ENCODE measurements around the gene PCCA. TPM values are rescaled to one million over a fixed set of nuclear protein-coding genes. Genes with fewer than 3 reads are reported as not detected.

The PCCA gene
- total RNA-seq, 4 donors from 2014 or later = 33.8 to 40.3 (median 39.0) TPM

GRCh38 chr13:100537951-100538462 is 449.1 kb downstream of the PCCA start:
- intact Hi-C loops (cut with DNase I) = no loop called here
- Histone ChIP-seq H3K4me1 (no peaks in the 10 kb centered on the region), H3K27me3 (no peaks in the 10 kb centered on the region), H3K36me3 (peaks cover 0 to 7% (median 3%) of the 10 kb centered on the region in 4 donors), H3K27ac (replicated peaks in 1 of 4) (no peak overlapping the region), H3K9me3 (no peaks in the 10 kb centered on the region), H3K4me3 (no peak overlapping the region)
- TF ChIP-seq POLR2A (IDR thresholded peaks at IDR 0.05; ENCODE audit: low read depth) = no peak
- WGBS = 92% methylated on average over 5 of the region's 5 CpGs
- DNase-seq (ENCODE audit: extremely low spot score) = no peak

- Histone ChIP-seq H3K27ac (replicated peaks in 1 of 4) (no peak overlapping the region), H3K9me3 (no peaks in the 10 kb centered on the region), H3K36me3 (peaks cover 0 to 7% (median 3%) of the 10 kb centered on the region in 4 donors), H3K27me3 (no peaks in the 10 kb centered on the region), H3K4me1 (no peaks in the 10 kb centered on the region), H3K4me3 (no peak overlapping the region)
- 65% methylated on average over 3 of the region's 3 CpGs for WGBS
- intact Hi-C loops (cut with DNase I) = no loop called here
- no peak for DNase-seq (ENCODE audit: extremely low spot score)
- TF ChIP-seq POLR2A (IDR thresholded peaks at IDR 0.05; ENCODE audit: low read depth) = no peak
- TF ChIP-seq POLR2AphosphoS5 (IDR thresholded peaks at IDR 0.05) = no peak
Measured at GRCh38 chr13:100540621-100541020, 451.7 kb downstream of the PCCA start.

GRCh38 chr13:100541897-100542825 is 453.3 kb downstream of the PCCA start:
- 93% methylated on average over 18 of the region's 18 CpGs for WGBS
- intact Hi-C loops (cut with DNase I) = no loop called here
- no peak for DNase-seq (ENCODE audit: extremely low spot score)
- H3K9me3 ChIP-seq = no peaks in the 10 kb centered on the region
- H3K4me3 ChIP-seq = no peak overlapping the region
- TF ChIP-seq POLR2AphosphoS5 (IDR thresholded peaks at IDR 0.05) (no peak), POLR2A (IDR thresholded peaks at IDR 0.05; ENCODE audit: low read depth) (no peak), EP300 (IDR thresholded peaks at IDR 0.05) (no peak), CTCF (IDR thresholded peaks at IDR 0.05) (no peak)
- H3K4me1 ChIP-seq = peaks cover 0 to under 1% (median 0%) of the 10 kb centered on the region in 4 donors
- H3K36me3 ChIP-seq = peaks cover 0 to 5% (median under 1%) of the 10 kb centered on the region in 4 donors
- no peaks in the 10 kb centered on the region for H3K27me3 ChIP-seq
- H3K27ac ChIP-seq (replicated peaks in 1 of 4) = no peak overlapping the region

- no peaks in the 10 kb centered on the region for H3K9me3 ChIP-seq
- WGBS = 65% methylated on average over 8 of the region's 8 CpGs
- no peak for DNase-seq (ENCODE audit: extremely low spot score)
- H3K27ac ChIP-seq (replicated peaks in 1 of 4) = no peak overlapping the region
- TF ChIP-seq POLR2AphosphoS5 (IDR thresholded peaks at IDR 0.05) (no peak), EP300 (IDR thresholded peaks at IDR 0.05) (no peak), CTCF (IDR thresholded peaks at IDR 0.05) (peak in 2 of 3 experiments; percentile 8 to 38), POLR2A (IDR thresholded peaks at IDR 0.05; ENCODE audit: low read depth) (no peak)
- H3K4me3 ChIP-seq = no peak overlapping the region
- H3K27me3 ChIP-seq = no peaks in the 10 kb centered on the region
- H3K4me1 ChIP-seq = peaks cover 0 to 7% (median 5%) of the 10 kb centered on the region in 4 donors
- no peaks in the 10 kb centered on the region for H3K36me3 ChIP-seq
- intact Hi-C loops (cut with DNase I) = no loop called here
Measured at GRCh38 chr13:100542826-100543156, 453.9 kb downstream of the PCCA start.

- TF ChIP-seq CTCF (IDR thresholded peaks at IDR 0.05) (no peak), POLR2A (IDR thresholded peaks at IDR 0.05; ENCODE audit: low read depth) (no peak), POLR2AphosphoS5 (IDR thresholded peaks at IDR 0.05) (no peak), EP300 (IDR thresholded peaks at IDR 0.05) (no peak)
- Histone ChIP-seq H3K9me3 (no peaks in the 10 kb centered on the region), H3K36me3 (no peaks in the 10 kb centered on the region), H3K4me3 (peak overlapping the region in 3 of 4 donors; percentile 15 to 19 (median 15)), H3K4me1 (peaks cover 0 to 15% (median 8%) of the 10 kb centered on the region in 4 donors), H3K27me3 (no peaks in the 10 kb centered on the region), H3K27ac (replicated peaks in 1 of 4) (peak overlapping the region in 1 of 4 donors; percentile 27)
- 91% methylated on average over 26 of the region's 26 CpGs for WGBS
- intact Hi-C loops (cut with DNase I) = no loop called here
- DNase-seq (ENCODE audit: extremely low spot score) = no peak
Measured at GRCh38 chr13:100543872-100544602, 455.1 kb downstream of the PCCA start.

Measured in esophagus muscularis mucosa (tissue), 4 donors.